Cardiac fibroblast (primary cell): ENCODE results near the gene PLAAT5.
"Not testable (repeated sequence)": the region's sequence is repeated elsewhere in the genome, so short reads cannot be mapped to it uniquely, and the experiment has no call there.

ENCODE experiments used
- DNase-seq, 2 donors: peaks; one replicate each; pipeline versions ENCODE4 v3.0.0 to v3.0.0-alpha.2; 2010; ENCODE audit warnings: low read depth in 2 of 2
- H3K4me3 ChIP-seq, 2 donors: replicated peaks in 1 of 2; 1 replicate in 1 of 2; 2 replicates in 1 of 2; pipeline ENCODE4 v1.5.1; 2011; ENCODE audit warnings: low read depth in 2 of 2, low read length in 2 of 2, mild to moderate bottlenecking in 2 of 2, moderate library complexity in 1 of 2
- TF ChIP-seq, protein P1 (sequence below): IDR thresholded peaks from one replicate; pipeline ENCODE4 v1.5.1; 2011; ENCODE audit warnings: low read depth, mild to moderate bottlenecking, low read length, inconsistent platforms

Gene PLAAT5

DNA sequence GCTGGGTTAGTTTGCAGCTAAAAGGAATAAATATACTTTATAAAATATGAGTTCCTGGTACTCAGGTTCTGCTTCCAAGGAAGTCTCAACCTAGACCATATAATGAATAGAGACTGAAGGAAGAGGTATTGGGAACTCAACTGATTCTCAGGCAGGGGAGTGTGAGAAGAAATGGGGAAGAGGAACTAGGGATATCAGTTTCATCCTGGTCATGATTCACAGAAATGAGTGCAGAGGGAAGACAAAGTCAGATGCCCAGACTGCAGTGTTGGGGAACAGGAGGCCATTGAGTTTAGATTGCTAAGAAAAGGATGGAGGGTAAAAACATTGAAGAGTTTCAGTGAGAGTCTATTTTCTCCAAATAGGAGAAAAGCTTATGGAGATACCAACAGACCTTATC is 28.8 kb downstream of the PLAAT5 start:
- TF ChIP-seq, protein P1, sequence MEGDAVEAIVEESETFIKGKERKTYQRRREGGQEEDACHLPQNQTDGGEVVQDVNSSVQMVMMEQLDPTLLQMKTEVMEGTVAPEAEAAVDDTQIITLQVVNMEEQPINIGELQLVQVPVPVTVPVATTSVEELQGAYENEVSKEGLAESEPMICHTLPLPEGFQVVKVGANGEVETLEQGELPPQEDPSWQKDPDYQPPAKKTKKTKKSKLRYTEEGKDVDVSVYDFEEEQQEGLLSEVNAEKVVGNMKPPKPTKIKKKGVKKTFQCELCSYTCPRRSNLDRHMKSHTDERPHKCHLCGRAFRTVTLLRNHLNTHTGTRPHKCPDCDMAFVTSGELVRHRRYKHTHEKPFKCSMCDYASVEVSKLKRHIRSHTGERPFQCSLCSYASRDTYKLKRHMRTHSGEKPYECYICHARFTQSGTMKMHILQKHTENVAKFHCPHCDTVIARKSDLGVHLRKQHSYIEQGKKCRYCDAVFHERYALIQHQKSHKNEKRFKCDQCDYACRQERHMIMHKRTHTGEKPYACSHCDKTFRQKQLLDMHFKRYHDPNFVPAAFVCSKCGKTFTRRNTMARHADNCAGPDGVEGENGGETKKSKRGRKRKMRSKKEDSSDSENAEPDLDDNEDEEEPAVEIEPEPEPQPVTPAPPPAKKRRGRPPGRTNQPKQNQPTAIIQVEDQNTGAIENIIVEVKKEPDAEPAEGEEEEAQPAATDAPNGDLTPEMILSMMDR: no peak
- no peak for DNase-seq
- no peak overlapping the region for H3K4me3 ChIP-seq

DNA sequence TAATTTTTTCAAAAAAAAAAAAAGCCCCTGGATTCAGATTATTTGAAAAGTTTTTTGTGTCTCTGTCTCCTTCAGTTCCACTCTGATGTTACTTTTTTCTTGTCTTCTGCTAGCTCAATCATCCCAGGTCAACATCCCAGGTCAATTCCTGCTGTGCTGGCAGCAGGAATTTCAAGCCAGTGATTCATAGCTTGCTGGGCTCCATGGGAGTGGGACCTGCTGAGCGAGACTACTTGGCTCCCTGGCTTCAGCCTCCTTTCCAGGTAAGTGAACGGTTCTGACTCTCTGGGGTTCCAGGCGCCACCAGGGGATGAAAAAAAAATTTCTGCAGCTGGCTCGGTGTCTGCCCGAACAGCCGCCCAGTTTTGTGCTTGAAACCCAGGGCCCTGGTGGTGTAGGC is 31.4 kb downstream of the PLAAT5 start:
- DNase-seq: no peak
- TF ChIP-seq, protein P1: no peak
- H3K4me3 ChIP-seq: no peak overlapping the region

DNA sequence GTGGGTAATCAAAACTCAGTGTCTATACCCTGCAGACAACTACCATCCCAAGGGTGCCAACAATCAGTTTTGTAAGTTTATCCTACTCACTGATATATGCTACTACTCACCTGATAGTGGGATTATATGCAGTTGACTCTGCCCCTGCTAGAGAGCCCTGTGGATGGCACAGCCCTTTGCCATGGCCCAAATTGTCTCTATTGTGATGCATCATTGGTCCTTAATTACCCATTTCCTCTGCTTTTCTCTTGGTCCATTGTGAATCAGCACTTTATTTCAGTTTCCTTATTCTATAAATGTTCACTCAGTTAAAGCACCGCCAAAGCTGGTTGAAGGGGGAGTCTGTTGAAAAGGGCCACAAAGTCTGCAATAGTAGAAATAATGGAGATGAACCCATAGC is 42.3 kb downstream of the PLAAT5 start:
- TF ChIP-seq, protein P1: no peak

DNA sequence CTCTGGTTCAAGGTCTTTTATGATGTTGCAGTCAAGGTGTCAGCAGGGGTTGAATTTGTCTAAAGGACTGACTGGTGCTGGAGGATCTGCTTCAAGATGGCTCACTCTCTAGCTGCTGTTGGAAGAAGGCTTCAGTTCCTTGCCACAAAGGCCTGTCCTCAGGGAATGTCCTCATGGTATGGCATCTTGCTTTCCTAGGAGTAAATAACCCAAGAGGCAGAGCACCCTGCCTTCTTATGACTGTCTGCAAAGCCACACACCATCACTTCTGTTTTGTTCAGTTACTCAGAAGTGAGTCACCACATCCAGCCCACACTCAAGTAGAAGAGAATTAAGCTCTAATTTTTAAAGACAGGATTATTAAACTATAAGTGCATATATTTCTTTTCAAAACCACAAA is 45.2 kb downstream of the PLAAT5 start:
- TF ChIP-seq, protein P1: no peak
- DNase-seq: peak in 1 of 2 donors; percentile 60
- H3K4me3 ChIP-seq: no peak overlapping the region

More for the DNA sequence above, 42.3 kb downstream of the PLAAT5 start:
- H3K4me3 ChIP-seq: no peak overlapping the region
- no peak for DNase-seq

DNA sequence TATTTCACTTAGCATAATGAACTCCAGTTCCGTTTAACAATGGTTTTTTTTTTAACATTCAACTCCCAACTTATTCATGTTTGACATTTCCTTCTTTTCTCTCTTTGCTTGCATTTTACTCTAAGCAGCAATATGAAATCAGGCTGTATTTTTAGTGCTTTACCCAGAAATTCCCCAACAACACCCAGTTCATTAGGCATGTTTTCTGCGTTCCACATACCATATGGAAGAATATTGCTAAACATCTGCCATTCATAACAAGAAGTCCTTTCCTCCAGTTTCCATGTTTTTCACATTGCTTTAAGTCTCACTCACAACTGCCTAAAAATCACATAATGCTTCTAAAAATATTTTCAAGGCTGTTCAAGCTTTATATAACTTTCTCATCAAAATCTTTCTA is 45.8 kb downstream of the PLAAT5 start:
- no peak overlapping the region for H3K4me3 ChIP-seq
- TF ChIP-seq, protein P1: no peak
- no peak for DNase-seq

DNA sequence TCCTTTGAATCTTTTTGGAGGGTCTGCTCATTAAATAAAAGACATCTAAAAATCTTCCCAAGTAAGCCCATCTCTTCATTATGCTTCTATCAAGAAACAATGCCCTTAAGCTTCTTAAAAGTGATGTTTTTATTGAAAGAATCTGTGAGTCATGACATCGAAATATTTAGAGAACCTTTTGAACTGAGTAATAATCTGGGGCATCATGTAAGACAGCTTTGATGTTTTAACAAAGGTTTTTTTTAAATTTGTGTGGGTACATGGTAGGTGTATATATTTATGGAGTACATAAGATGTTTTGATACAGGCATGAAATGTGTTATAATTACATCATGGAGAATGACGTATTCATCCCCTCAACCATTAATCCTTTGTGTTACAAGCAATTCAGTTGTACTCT is 46.8 kb downstream of the PLAAT5 start:
- no peak for DNase-seq
- no peak overlapping the region for H3K4me3 ChIP-seq
- TF ChIP-seq, protein P1: no peak

DNA sequence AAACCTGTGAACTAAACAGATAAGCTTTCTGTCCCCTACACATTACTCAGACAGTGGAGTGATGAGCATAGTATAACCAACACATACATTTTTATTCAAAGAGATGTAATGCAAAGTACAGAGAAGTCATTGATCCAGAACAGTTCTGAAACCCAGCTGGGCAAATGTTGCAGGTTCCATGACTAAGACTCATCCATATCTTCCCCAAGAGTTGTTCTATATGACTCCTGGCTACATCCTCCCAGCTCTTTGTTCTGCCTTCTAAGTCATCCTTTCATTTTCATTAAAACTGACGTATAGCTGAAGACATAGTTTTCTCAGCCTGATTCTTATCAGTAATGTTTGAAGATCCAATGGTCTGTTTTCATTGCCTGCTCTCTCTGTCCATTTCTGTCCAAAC is 47.3 kb downstream of the PLAAT5 start:
- H3K4me3 ChIP-seq: no peak overlapping the region
- no peak for DNase-seq
- TF ChIP-seq, protein P1: no peak

DNA sequence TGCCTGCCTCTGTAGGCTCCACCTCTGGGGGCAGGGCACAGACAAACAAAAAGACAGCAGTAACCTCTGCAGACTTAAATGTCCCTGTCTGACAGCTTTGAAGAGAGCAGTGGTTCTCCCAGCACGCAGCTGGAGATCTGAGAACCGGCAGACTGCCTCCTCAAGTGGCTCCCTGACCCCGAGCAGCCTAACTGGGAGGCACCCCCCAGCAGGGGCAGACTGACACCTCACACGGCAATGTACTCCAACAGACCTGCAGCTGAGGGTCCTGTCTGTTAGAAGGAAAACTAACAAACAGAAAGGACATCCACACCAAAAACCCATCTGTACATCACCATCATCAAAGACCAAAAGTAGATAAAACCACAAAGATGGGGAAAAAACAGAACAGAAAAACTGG is 55.1 kb downstream of the PLAAT5 start:
- DNase-seq, H3K4me3 ChIP-seq: not testable (repeated sequence)

DNA sequence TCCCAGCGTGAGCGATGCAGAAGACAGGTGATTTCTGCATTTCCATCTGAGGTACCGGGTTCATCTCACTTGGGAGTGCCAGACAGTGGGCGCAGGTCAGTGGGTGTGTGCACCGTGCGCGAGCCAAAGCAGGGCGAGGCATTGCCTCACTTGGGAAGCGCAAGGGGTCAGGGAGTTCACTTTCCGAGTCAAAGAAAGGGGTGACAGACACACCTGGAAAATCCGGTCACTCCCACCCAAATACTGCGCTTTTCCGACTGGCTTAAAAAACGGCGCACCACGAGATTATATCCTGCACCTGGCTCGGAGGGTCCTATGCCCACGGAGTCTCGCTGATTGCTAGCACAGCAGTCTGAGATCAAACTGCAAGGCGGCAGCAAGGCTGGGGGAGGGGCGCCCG is 55.6 kb downstream of the PLAAT5 start:
- H3K4me3 ChIP-seq, DNase-seq: not testable (repeated sequence)

DNA sequence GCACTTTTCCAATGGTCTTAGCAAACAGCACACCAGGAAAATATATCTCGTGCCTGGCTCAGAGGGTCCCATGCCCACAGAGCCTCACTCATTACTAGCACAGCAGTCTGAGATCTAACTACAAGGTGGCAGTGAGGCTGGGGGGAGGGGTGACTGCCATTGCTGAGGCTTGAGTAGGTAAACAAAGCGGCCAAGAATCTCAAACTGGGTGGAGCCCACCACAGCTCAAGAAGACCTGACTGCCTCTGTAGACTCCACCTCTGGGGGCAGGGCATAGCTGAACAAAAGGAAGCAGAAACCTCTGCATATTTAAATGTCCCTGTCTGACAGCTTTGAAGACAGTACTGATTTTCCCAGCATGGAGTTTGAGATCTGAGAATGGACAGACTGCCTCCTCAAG is 60.2 kb downstream of the PLAAT5 start:
- H3K4me3 ChIP-seq, DNase-seq: not testable (repeated sequence)
